Islet precursor cell (in vitro differentiated cells): ENCODE data around the gene PROSER2.

Experiments used
- DNase-seq: peaks from one replicate; pipeline ENCODE4 v3.0.0-alpha.2; 2018

The PROSER2 gene

DNA sequence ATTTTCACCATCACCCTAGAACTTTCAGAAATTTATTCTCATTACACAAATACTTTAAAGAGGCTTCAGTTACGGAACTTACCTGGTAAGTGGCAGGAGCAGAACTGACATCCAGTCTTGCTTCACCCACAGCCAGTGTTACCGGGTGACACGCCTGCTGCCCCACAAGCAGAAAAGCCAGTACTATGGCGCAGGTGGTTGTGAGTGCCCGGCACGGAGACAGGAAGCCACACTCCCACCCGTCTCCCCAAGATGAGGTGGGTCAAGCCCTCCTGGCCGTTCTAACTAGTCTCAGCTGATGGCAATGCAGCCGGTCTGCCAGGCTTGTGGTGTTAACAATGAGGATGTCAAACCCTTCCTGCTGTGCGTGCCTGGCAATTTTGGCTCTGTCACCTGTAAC, 86.9 kb downstream of the PROSER2 start:
- peak; percentile 43 for DNase-seq

DNA sequence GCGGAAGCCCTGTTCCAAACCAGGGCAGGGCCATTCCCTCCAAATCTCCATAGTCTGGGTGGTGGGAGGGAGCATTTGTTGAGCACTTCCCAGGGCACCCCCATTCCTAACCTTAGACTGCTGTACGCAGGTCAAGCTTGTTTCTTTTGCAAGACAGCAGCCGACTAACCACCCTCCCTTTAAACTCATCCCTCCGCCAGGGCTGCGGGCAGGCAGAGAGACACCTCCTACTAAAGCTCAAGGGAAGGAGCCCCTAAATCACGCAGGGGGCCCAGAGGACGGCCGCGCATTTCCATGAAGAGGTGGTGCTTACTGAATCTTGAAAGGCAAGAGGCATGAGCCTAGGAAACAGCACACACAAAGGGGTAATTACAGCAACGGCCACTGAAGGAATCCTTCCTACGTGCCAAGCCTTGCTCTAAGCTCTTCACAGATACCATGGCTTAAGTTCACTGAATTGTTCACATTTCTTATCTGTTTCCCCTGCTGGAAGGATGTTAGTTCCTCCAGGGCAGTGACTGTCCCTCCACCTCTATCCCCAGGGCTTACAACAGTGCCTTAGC, 90.0 kb downstream of the PROSER2 start:
- peak; percentile 87 for DNase-seq

GRCh38 chr10:11918384-11918783, 95.2 kb downstream of the PROSER2 start:
- DNase-seq: no peak

GRCh38 chr10:11919271-11919670, 96.1 kb downstream of the PROSER2 start:
- DNase-seq: no peak
